ENCODE results near the gene SLC41A3.
"Not testable (repeated sequence)": the region's sequence is repeated elsewhere in the genome, so short reads cannot be mapped to it uniquely, and the experiment has no call there.

SLC41A3 gene

GRCh38 chr3:126039870-126040269 lies 44.1 kb downstream of the SLC41A3 start:
- no peak overlapping the region for H3K4me3 ChIP-seq (ENCODE audit: low read length)
- no peak for DNase-seq (ENCODE audit: low read depth)
- no peak for TF ChIP-seq CTCF (conservative IDR thresholded peaks at IDR 0.05; ENCODE audit: low read length)

- DNase-seq (ENCODE audit: low read depth); H3K4me3 ChIP-seq (ENCODE audit: low read length): not testable (repeated sequence)
Observed at GRCh38 chr3:126038791-126039190, 45.1 kb downstream of the SLC41A3 start.

- H3K4me3 ChIP-seq (ENCODE audit: low read length), result no peak overlapping the region
- no peak for DNase-seq (ENCODE audit: low read depth)
- no peak for TF ChIP-seq CTCF (conservative IDR thresholded peaks at IDR 0.05; ENCODE audit: low read length)
Observed at GRCh38 chr3:126036056-126036549, 47.8 kb downstream of the SLC41A3 start.

- no peak overlapping the region for H3K4me3 ChIP-seq (ENCODE audit: low read length)
- no peak for TF ChIP-seq CTCF (conservative IDR thresholded peaks at IDR 0.05; ENCODE audit: low read length)
- no peak for DNase-seq (ENCODE audit: low read depth)
Observed at GRCh38 chr3:126035362-126036050, 48.4 kb downstream of the SLC41A3 start.

GRCh38 chr3:126034481-126035361 lies 49.2 kb downstream of the SLC41A3 start:
- H3K4me3 ChIP-seq (ENCODE audit: low read length), result no peak overlapping the region
- TF ChIP-seq CTCF (conservative IDR thresholded peaks at IDR 0.05; ENCODE audit: low read length), result no peak
- DNase-seq (ENCODE audit: low read depth), result no peak

- no peak for DNase-seq (ENCODE audit: low read depth)
- TF ChIP-seq CTCF (conservative IDR thresholded peaks at IDR 0.05; ENCODE audit: low read length), result no peak
- H3K4me3 ChIP-seq (ENCODE audit: low read length), result no peak overlapping the region
Observed at GRCh38 chr3:126033765-126034164, 50.2 kb downstream of the SLC41A3 start.

GRCh38 chr3:126033051-126033745 lies 50.7 kb downstream of the SLC41A3 start:
- no peak overlapping the region for H3K4me3 ChIP-seq (ENCODE audit: low read length)
- no peak for DNase-seq (ENCODE audit: low read depth)
- no peak for TF ChIP-seq CTCF (conservative IDR thresholded peaks at IDR 0.05; ENCODE audit: low read length)
